ENCODE results near the gene WT1.
"Not testable (repeated sequence)": the region's sequence is repeated elsewhere in the genome, so short reads cannot be mapped to it uniquely, and the experiment has no call there.

Gene WT1

GRCh38 chr11:32435511-32435941 is at the start of gene WT1:
TSS of gene WT1 (minus strand) at chr11:32435539.
- DNase-seq = peak; percentile 33

GRCh38 chr11:32479291-32479690 is 44.0 kb upstream of the WT1 start:
- DNase-seq = no peak

- no peak for DNase-seq
Observed at GRCh38 chr11:32478277-32478731, 43.0 kb upstream of the WT1 start.

GRCh38 chr11:32473282-32473909 is 38.1 kb upstream of the WT1 start:
- no peak for DNase-seq

GRCh38 chr11:32472226-32472625 is 36.9 kb upstream of the WT1 start:
- DNase-seq = no peak

- DNase-seq = not testable (repeated sequence)
Observed at GRCh38 chr11:32471544-32471943, 36.2 kb upstream of the WT1 start.

GRCh38 chr11:32469791-32470190 is 34.5 kb upstream of the WT1 start:
- DNase-seq = no peak

GRCh38 chr11:32466279-32466915 is 31.1 kb upstream of the WT1 start:
- no peak for DNase-seq

- DNase-seq = no peak
Observed at GRCh38 chr11:32464078-32464477, 28.7 kb upstream of the WT1 start.

- no peak for DNase-seq
Observed at GRCh38 chr11:32462011-32462690, 26.8 kb upstream of the WT1 start.

- no peak for DNase-seq
Observed at GRCh38 chr11:32456864-32457263, 21.5 kb upstream of the WT1 start.

- DNase-seq = no peak
Observed at GRCh38 chr11:32454993-32455392, 19.7 kb upstream of the WT1 start.

GRCh38 chr11:32451808-32452207 is 16.5 kb upstream of the WT1 start:
- no peak for DNase-seq

- DNase-seq = no peak
Observed at GRCh38 chr11:32450372-32450771, 15.0 kb upstream of the WT1 start.

- no peak for DNase-seq
Observed at GRCh38 chr11:32448232-32448631, 12.9 kb upstream of the WT1 start.

GRCh38 chr11:32447252-32447651 is 11.9 kb upstream of the WT1 start:
- DNase-seq = no peak

GRCh38 chr11:32446227-32446626 is 10.9 kb upstream of the WT1 start:
- DNase-seq = no peak

- no peak for DNase-seq
Observed at GRCh38 chr11:32444186-32444585, 8.8 kb upstream of the WT1 start.

GRCh38 chr11:32440916-32441315 is 5.6 kb upstream of the WT1 start:
- DNase-seq = no peak

GRCh38 chr11:32440312-32440908 is 5.1 kb upstream of the WT1 start:
- no peak for DNase-seq

- DNase-seq = no peak
Observed at GRCh38 chr11:32439501-32440210, 4.3 kb upstream of the WT1 start.

- DNase-seq = no peak
Observed at GRCh38 chr11:32438866-32439489, 3.6 kb upstream of the WT1 start.

Data from GDM1 (cell line).